NCI-H526 (cell line): Measurements from ENCODE around the gene TCFL5.

ENCODE experiments used
- DNase-seq, 2 experiments: peaks; one replicate each; lab custom pipeline; 2025; lab: John Stamatoyannopoulos, UW

The TCFL5 gene

DNA sequence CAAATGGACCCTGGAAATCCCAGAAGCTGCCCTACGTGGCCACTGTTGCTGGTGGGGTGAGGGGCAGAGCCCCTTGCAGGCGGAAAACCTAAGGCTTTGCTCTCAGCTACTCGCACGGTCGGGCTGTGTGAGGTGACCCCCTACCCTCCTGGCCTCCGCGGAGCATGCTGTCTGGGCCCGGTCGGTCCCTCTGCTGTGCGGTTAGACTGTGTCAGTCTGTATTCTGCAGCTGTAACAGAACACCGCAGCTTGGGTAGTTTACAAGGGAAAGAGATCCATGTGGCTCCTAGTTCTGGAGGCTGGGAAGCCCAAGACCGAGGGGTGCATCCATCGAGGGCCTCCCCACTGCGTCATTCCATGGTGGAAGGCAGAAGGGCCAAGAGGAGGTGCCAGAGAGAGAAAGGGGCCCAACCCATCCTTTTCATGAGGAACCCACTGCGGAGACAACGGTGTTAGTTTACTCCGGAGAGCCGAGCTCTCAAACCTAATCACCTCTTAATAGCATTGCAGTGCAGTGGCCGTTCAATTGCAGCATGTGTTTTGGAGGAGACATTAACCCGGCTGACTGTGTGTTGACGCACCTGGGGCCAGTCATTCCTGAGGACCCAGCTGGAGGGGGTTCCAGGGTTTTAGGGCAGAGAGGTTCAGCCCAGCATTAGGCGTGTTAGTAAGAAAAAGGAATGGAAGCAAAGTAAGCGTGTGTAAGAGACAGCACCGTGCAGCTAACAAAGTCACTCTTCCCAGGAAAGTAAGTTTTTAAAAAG lies 26.5 kb downstream of the TCFL5 start:
- no peak for DNase-seq

DNA sequence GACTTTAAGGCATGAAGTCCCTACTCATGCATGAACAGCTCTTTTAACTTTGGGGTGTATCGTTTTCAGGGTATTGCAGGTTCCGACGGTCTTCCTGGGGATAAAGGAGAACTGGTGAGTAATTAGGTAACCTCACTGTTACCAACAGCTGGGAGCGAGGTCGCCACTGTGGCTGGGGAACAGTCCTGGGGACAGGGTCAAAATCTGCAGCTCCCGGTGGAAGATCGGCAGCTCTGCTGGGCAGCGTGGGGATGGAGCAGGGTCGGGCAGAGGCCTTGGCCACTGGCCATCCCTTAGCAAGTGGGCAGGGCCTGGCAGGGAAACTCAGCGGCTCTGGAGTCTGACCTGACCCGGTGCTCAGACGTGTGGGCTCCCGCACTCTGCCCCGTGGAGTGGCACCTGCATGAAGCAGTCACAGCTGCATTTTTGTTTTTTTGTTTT lies 28.7 kb downstream of the TCFL5 start:
- DNase-seq = no peak

DNA sequence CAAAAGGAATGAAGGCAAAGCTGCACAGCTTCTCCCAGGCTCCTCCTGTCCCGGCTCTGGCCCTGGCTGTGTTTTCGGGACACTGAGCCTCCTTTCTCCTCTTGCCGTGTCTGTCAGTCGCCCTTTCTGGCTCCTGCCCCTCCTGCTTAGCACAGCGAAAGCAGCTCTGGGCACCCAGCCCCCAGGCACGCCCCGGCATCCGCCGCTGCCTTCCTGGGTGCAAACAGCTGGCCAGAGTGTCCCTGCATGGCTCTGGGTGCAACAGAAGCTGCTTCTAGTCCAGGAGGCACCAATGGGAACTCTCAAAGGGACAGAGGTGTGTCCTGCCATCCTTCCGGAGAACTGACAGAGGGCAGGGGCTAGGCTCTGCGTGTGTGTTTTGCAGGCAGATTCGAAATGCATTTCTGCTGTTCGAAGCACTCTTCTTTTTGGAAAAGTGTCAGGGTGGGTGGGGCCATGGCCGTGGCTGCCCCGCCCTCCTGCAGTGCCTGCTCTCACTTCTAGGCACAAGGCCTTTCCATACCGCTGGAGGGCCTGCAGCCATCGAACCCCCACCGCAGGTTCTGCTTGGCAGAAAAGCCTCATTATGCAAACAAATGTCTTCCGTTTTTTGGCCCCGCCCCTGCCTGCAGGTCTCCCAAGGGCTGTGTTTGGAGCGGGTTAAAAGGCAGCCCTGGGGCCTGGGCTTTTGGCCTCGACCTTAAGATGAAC lies 29.3 kb downstream of the TCFL5 start:
- DNase-seq = peak; percentile 89 to 97

GRCh38 chr20:62831854-62832211 lies 29.8 kb downstream of the TCFL5 start:
- no peak for DNase-seq

GRCh38 chr20:62831361-62831788 lies 30.2 kb downstream of the TCFL5 start:
- DNase-seq = no peak

GRCh38 chr20:62830821-62831220 lies 30.8 kb downstream of the TCFL5 start:
- no peak for DNase-seq

DNA sequence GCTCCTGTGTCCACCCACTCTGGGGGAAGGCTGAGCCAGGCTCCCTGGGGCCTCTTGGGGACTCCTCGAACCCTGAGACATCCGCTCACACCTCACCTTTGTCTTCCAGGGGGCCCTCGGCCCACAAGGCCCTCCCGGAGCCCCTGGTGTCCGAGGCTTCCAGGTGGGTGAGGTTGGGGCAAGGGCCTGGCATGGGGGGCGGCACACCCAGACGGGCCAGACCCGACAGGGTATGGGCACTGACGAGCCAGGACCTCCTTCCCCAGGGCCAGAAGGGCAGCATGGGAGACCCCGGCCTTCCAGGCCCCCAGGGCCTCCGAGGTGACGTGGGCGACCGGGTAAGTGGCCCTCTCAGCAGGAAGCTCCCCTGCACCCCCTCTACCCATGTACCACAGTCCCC lies 31.4 kb downstream of the TCFL5 start:
- no peak for DNase-seq

DNA sequence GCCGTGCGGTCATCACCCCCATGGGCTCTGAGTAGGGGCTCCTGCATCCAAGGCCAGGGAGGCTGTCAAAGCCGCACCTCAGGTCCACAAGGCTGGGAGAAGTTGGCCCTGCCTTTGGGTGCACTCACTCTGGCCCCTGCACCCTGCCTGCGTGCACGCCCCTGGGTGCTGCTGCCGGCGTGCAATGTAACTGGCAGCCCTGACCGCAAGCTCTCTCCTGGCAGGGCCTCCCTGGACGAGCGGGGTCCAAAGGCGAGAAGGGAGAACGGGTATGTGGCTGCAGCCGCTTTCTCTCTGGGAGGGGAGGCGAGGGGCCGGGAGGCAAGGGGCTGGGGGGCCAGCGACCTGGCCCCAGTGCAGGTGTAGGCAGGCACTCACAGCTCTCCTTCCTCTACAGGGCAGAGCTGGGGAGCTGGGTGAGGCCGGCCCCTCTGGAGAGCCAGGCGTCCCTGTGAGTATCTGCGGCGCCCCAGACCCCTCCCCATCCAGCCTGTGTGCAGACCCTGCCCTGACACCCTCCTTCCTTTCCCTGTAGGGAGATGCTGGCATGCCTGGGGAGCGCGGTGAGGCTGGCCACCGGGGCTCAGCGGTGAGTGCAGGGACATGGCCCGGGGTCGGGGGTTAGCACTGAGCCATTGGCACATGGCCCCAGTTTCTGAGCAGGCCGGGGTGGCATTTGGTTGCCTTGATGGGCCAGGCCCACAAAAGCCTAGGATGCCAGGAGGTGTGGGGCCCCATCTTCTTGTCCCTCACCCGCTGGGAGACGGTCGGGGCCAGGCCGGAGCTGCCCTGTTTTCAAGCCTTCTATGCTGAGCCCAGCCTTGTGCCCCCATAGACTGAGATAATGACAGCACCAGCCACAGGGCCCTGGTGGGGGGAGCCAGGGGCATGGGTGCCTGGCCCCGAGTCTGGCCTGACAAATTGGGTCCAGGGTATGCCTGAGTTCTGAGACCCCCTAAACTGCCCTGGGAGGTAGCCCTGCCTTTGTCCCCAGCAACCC lies 32.1 kb downstream of the TCFL5 start:
- DNase-seq = no peak

GRCh38 chr20:62828511-62829230 lies 33.0 kb downstream of the TCFL5 start:
- no peak for DNase-seq

DNA sequence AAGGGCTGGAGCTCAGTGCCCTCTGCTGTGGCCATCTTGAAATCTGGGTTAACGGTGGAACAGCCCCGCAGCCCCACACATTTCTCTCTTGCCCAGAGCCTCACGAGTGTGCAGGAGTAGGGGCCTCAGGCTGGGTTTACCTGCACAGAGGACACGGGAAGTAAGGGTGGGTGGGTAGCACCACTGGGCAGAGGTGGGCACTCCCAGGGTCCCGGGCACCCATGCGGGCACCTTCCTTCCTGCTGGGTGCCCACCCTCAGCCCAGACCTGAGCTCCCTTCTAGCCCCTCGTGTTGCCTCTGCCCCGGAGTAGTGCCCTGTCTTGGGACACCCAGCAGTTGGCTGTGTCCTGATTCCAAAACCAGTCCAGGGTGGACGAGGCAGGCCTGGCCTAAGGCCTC lies 33.6 kb downstream of the TCFL5 start:
- no peak for DNase-seq

- no peak for DNase-seq
These were observed 34.1 kb downstream of the TCFL5 start for GRCh38 chr20:62827311-62828038.

DNA sequence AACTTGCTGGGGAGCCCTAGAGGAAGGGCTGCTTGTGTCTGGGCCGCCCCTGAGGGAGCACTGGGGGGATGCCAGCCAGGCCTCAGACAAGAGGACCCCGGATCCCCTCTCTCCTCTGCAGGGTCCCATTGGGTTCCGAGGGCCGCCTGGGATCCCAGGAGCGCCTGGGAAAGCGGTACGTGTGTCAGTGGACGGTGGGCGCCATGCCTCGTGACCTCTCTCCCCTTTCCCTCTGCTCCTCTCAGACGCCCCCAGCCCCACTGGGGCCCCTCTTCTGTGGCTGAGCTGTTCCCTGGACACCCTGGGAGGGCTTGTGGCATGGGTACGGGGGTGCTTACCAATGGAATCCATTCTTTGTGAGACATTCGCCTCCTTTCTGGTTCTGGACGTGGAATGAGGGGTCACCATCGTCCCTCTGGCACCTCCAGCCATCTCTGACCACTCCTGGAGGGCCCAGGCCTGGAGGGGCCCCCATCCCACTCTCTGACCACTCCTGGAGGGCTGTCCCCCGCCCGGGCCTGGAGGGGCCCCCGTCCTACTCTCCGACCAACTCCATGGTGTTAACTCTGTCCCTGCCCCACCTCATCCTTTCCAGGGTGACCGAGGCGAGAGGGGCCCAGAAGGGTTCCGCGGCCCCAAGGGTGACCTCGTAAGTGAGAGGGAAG lies 34.8 kb downstream of the TCFL5 start:
- DNase-seq = no peak

DNA sequence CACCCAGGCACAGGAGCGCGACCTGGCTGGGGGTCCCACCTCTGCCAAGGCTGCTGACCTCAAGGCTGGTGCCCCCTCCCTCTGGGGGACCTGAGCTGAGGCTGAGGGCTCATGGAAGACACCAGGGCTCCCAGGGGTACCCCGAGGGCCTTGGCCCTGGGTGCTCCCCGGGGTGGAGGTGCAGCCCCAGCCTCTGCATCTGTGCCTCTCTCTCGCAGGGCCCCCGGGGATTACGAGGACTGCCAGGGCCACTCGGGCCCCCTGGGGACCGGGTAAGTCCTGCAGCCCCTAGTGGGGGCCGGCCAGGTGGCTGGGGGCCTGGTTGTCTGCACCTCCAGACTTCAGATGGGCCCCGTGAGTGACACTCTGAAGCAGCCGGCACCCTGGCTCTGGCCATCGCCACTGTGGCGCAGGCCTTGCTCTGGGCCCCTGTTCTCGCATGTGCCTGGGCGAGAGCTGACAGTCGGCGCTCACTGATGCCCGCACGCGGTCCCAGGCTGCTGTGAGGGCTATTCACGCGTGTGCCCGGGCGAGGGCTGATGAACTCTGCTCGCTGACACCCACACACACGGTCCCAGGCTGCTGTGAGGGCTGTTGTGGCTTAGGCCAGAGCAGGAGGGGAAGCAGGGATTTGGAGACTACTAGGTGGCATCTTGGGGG lies 35.5 kb downstream of the TCFL5 start:
- DNase-seq = no peak

- DNase-seq = no peak
These were observed 36.2 kb downstream of the TCFL5 start for GRCh38 chr20:62825333-62825985.

DNA sequence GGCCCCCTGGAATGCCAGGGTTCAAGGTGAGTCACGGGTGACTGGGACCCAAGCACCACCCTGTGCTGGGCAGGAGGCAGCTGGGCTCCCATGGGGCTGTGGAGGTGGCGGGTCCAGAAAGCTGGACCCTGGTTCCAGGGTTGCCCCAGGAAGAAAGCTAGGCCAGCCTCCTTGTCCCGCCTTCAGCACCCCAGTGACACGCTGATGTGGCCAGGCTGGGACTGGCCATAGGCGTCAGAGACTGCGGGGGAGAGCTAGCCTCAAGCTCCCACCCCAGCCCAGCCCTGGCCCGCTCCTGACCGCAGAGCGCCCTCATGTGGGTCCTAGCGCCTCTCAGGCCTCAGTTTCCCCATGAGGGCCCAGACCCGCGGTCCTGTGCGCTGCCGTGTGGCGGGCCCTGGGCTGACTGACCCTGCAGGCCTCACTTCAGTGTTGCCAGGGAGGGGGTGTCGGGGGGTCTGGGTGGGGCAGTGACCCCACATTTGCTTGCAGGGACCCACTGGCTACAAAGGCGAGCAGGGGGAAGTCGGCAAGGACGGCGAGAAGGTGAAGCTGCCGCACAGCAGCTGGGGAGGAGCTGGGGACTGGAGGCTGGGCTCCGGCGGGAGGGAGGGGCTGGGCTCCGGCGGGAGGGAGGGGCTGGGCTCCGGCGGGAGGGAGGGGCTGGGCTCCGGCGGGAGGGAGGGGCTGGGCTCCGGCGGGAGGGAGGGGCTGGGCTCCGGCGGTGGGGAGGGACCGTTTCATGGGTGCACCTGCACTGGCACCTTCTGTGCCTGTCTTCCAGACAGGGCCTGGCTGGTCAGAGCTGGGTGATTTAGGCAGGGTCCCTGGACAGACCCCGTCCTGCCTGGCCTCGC lies 36.9 kb downstream of the TCFL5 start:
- DNase-seq = peak in 1 of 2 experiments; percentile 85

DNA sequence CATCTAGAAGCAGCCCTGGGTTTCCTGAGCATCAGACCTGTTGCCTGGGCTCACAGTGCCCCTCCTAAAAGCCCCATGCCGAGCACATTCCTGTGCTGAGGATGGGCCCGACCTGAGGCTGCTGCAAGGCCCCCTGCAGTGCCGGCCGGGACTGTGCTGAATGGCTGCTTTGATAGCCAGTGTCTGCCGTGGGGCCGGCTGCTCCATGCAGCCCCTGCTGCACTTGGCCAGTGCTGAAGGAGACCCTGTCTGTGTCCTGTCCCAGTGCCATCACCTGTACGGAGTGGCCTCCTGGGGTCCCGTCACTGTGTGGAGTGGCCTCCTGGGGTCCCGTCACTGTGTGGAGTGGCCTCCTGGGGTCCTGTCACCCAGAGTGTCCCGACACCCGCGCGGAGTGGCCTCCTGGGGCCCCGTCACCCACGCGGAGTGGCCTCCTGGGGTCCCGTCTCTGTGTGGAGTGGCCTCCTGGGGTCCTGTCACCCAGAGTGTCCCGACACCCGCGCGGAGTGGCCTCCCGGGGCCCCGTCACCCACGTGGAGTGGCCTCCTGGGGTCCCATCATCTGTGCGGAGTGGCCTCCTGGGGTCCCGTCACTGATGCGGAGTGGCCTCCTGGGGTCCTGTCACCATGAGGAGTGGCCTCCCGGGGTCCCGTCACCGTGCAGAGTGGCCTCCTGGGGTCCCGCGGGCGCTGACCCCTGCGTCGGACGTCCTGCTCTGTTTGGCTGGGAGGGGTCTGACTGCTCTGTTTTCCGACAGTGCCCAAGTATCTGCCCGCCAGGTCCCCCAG lies 37.7 kb downstream of the TCFL5 start:
- DNase-seq = no peak
